CMK (cell line): ENCODE data around the gene IQGAP2.

ENCODE experiments used
- DNase-seq: peaks from one replicate; pipeline ENCODE4 v3.0.0-alpha.2; 2010; ENCODE audit warnings: low read depth

IQGAP2 gene

GRCh38 chr5:76449606-76450005 is 46.5 kb downstream of the IQGAP2 start:
- no peak for DNase-seq

GRCh38 chr5:76450054-76450453 is 47.0 kb downstream of the IQGAP2 start:
- no peak for DNase-seq

DNA sequence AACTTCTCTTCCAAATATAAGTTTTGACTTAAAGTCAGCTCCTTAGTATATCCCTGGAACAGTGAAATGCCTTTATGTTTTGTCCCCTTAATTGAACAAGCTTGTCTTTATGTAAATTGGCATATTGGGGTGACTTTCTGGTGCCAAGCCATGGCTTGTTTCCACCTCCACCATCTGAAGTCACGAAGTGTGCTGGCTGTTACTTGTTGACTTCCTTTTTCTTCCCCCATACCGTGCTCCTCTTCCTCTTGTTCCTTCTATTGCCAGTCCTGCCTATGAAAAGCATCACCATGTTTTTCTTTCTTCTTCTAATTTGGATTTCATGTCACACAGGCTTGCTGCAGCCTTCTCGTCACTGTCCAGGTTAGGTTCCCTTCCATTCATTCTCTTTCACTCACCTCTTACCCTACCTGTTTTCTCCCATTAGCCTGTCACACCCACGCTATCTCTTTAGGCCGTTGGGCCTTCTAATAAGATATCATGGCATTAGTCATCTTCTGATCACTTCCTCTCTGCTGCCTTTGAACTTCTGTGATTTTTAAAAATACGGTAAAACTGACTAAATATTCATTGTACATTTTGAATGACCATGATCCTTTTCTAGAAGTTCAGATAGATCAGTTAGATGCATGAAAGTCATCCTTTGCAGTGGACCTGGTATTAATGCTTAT is 48.1 kb downstream of the IQGAP2 start:
- DNase-seq, result no peak

DNA sequence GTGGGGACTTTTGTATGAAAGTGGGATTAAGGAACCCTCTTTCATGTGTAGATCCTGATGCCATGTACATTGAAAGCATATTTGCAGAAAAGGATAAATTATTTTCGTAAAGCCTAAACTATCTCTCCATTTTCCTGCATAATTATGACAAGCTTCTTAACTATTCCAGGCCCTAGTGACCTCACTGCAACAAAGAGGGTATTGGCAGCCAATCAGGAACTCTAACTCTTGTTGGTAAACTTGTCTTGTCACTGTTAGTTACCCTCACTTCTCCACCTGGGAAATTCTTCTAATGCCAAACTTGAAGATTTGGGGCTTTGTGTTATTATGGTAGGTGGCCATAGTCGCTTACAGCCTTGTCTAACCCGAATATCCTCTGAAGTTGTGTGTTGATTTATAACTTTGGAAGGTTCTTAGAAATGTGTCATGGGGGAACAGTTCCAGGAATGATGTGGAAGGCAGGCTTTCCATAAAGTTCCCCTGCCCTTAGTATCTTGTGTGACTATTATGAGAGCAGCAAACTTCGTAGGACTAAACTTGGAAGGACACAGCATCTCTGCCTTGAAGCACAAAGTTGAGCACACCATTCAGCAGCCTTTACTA is 52.5 kb downstream of the IQGAP2 start:
- no peak for DNase-seq

DNA sequence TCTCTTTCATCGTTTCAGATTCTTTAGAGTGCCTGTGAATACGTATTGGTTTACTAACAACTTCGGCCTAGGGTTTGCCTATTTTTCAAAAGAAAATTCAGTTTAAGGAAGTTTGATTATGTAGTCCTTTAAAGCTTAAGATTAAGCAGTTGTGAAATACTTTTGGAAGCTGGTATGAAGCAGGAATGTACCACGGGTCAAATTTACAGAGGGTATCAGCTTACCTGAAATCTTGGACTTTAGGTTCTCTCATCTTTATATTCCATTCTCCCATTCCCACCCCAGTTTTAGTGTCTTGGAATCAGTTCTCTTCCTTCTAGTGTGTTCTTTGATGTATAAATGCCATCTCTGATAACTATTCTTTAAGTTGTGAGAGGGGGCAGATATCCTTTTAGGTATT is 53.2 kb downstream of the IQGAP2 start:
- no peak for DNase-seq

DNA sequence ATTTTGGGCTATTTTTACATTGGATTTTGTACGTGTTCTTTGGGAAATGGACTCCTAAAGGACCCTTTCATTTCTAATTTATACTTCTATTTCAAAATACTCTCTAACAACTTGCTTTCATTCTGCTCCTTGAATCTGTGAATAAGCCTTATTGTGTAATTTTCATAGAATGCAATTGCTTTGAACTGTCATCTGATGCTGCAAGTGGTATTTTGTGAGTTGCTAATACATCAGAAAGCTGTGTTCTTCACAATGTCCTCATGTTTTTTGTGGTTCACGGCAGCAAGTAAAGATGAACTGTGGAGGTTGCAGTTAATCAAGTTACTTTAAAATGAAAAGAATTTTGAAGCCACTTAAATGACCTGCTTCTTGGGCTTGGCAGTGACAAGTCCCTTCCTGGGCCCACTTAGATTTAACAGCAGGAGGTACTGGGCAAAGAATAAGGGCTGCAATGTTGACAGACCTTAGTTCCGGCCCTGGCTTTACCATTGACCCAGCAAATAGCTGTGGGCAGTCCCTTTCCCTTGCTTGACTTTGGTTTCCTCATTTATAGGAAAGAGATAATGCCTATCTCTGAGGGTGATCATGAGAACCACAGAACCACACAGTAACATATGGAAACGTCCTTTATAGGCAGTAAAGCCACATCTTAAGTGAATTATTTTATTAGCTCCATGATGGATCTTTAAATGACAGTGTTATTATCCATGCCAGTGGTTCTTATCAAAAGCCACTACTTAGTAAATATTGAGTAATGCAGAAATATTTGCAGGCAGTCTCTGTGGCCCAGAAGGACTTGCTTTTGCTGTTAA is 54.8 kb downstream of the IQGAP2 start:
- no peak for DNase-seq

DNA sequence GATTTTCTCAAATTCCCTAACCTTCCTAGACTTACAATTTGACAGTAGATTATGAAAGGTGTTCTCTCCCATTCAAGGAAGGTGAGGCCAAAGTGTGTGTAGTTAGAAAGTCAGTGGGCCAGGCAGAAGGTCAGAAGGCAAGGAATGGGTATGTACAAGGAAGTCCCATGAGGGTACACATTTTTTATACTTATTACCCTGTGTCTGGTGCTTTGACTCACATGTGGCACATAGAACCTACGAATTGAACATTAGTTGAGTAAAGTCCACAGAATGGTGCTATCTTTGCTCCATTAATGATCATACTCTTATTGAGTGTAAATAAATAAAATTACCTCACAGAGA is 55.4 kb downstream of the IQGAP2 start:
- no peak for DNase-seq

DNA sequence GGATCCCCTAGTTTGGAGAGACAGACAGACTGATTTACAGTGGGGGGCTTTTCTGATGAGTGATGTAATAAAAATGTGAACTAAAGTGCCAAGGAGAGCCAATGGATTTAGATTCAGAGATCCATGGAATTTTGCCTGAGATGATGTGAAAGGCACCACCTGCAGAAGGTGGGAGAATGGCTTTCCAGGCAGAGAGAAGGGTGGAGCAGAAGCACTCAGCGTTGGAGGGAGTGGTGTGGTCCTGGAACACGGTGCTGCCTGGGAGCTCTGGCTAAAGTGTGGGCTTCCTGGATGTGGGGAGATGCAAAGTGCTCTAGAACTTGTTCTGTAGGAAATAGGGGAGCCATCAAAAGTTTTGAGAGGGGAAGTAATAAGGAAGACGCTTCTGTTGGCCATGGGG is 57.0 kb downstream of the IQGAP2 start:
- no peak for DNase-seq

GRCh38 chr5:76462097-76462667 is 59.1 kb downstream of the IQGAP2 start:
- DNase-seq, result no peak

DNA sequence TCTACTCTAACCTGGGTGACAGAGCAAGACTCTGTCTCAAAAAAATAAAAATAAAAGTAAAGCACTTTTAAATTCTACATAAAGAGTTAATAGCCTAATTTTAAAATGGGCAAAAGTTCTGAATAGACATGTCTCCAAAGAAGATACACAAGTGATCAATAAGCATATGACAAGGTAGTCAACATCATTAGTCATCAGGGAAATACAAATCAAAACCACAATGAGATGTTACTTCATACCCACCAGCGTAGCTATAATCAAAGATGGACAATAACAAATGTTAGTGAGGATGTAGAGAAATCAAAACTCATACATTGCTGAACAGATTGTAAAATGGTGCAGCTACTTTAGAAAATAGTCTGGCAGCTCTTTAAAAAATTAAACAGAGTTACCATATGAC is 64.1 kb downstream of the IQGAP2 start:
- no peak for DNase-seq

DNA sequence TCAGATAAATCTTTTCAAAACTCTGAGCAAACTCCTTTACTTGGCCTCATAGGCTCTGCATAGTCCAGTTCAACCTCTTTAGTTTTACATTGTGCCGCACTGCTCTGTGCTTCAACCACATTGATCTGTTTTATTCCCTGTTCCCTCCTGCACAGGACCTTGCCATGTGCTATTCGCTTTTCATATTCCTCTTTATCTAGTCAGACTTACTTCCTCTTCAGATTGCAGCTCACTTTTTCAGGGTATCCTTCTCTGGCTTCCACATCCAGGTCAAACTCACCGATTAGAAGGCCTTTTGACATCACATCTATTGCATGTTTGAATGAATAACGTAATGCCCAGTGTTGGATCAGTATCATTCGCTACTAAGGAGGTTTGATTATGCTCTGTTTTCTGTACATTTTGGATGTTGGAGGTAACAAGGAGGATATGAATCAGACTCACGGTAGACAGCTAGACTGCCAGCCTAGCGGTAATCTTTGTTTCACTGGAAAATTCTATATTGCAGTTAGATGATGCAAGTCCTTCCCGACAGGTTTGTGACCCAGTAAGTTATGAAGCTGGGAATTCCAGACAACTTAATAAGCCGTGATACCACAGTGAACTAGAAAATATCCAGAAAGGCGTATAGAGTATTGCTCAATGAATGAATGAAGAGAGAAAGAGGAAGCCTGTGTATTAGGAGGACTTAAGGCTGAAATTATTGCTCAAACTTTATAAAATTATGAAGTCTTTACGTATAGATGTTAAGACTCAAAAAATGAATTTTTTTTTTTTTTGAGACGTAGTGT is 65.7 kb downstream of the IQGAP2 start:
- no peak for DNase-seq

- no peak for DNase-seq
Measured at GRCh38 chr5:76469656-76470290, 66.7 kb downstream of the IQGAP2 start.

GRCh38 chr5:76470976-76471375 is 67.9 kb downstream of the IQGAP2 start:
- DNase-seq, result no peak

DNA sequence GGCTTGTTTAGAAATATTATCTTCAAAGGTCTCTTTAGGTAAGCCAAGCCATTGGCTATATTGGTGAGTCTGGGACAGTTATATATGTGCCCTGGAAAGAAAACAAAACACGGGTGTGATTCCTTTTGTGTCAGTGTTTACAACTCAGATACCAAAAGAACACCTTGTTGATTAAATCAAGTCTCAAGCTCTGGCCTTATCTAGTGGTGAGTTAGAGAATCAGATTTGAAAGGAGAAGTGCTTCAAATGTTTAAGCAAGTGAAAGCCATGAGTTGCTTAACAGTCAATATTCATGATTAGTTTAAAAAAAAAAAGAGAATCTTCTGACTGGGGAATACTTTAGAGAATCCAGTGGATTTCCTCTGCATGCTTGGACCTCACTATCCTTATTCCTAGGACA is 68.3 kb downstream of the IQGAP2 start:
- no peak for DNase-seq

DNA sequence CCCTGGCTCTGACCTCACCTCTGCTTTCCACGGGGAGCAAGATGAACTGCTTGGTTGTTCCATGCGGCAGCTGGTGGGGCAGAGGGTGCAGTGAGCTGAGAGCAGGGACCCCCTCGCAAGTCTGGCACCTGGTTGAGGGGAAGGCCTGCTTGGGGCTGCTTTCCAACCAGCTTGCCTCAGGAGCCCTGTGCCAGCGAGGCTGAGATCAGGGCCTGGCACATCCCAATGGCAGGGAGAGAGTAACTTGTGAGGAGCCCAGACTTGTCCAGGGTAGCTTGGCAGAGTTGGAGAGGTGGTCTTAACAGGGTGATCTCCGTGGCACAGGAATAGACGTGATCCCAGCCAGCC is 68.9 kb downstream of the IQGAP2 start:
- no peak for DNase-seq

- DNase-seq, result no peak
Measured at GRCh38 chr5:76472335-76473008, 69.4 kb downstream of the IQGAP2 start.

DNA sequence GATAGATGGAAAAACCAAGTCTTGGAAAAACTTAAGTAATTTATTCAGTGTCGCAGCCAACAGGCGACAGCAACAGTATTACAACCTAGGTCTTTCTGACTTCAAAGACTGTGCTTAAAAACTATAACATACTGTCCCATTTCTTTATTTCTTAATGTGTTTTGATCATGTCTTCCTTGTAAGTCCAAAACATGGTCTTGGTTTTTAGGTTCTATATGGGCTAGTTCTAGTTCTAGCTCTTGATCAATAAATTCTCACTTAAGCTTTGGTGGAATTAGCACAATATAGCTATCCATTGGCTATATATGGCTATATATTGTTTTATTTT is 69.9 kb downstream of the IQGAP2 start:
- DNase-seq, result no peak

GRCh38 chr5:76473661-76474060 is 70.6 kb downstream of the IQGAP2 start:
- no peak for DNase-seq

DNA sequence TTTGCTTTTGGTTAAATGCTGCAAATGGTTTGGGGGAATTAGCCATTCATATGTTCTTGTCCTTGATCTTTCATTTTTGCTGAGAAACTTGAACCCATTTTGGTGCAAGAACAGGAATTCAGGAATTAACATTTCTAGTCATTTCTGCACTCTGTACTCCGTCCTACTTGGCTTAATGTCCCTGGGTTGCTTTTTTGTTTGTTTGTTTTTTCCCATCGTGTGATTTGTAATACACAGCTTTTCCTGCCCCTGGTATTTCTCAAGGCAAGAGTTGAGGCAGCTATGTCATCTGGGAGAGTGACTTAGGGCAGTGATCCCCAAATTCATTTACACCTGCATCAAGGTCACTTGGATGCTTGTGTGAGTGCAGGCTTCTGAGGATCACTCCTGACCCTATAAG is 71.3 kb downstream of the IQGAP2 start:
- DNase-seq, result no peak

DNA sequence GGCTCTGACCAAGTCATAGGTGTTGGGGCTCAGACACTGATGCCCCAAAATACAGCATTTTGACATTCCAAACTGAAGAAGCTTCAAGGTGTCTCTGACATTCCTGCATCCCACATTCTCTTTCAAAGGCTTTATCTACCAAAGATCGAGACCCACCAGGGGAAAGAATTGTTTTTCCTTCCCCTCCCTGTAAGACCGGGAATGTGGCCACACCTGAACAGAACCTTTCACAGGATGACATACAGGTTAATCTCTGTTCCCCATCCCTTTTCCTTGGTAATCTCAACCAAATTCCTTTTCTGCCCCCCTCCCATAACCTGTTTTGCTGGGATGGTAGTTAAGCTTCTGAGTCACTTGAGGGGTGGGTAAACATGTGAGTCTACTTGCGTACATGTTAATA is 72.3 kb downstream of the IQGAP2 start:
- DNase-seq, result no peak

DNA sequence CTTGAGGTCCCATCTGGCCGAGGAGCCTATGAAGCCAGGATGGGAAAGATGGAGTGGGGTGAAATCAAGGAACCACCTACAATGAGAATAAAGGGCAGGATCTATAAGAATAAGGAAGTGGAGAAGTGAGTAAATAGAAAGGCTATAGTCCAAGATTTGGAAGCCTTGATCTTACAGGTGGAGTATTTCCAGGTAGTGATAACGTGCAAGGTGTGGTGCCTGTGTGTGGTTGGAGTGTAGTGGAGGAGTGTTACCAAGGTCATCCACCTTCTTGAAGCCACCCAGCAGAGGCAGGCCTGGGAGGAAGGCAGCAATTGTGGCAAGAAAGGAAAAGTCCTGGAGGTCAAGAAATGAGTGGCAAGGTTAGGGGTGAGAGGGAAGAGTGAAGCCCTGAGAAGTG is 72.9 kb downstream of the IQGAP2 start:
- DNase-seq, result no peak
